ENCODE data around the gene PPARA. TPM values are rescaled to one million over a fixed set of nuclear protein-coding genes. Genes with fewer than 3 reads are reported as not detected.

Gene PPARA
- total RNA-seq, result 10.8 and 15.5 TPM in 2 replicates

GRCh38 chr22:46150034-46150654, at the start of gene PPARA:
TSS of gene PPARA (plus strand) at chr22:46150526. CDS start at chr22:46198384, 47,858 bp downstream.

GRCh38 chr22:46250035-46250782, 99.9 kb downstream of the PPARA start, which contains the start of gene CDPF1:
TSS of gene CDPF1 (minus strand) at chr22:46250293. CDS start at chr22:46248284, 2,009 bp downstream.

GRCh38 chr22:46263216-46263590, 112.9 kb downstream of the PPARA start, which contains the start of gene PKDREJ:
TSS of gene PKDREJ (minus strand) at chr22:46263343. CDS start at chr22:46263322, 21 bp downstream.

GRCh38 chr22:46267431-46268279, 117.3 kb downstream of the PPARA start, which contains the start of gene TTC38:
TSS of gene TTC38 (plus strand) at chr22:46268008. CDS start at chr22:46268040, 32 bp downstream.

Other genes starting within 250 kb of the PPARA start
- gene WNT7B, start 173.4 kb upstream of the PPARA start, total RNA-seq, result not detected in 2 replicates
- 9.7 and 10.4 TPM in 2 replicates for gene CDPF1, start 99.8 kb downstream of the PPARA start, total RNA-seq
- under 0.01 TPM in 2 replicates for gene PKDREJ, start 112.8 kb downstream of the PPARA start, total RNA-seq
- gene TTC38, start 117.5 kb downstream of the PPARA start, total RNA-seq, result 20.3 and 21.1 TPM in 2 replicates
- 0.57 and 0.65 TPM in 2 replicates for gene GTSE1, start 146.3 kb downstream of the PPARA start, total RNA-seq
- gene TRMU, start 185.2 kb downstream of the PPARA start, total RNA-seq, result 26.5 and 30.6 TPM in 2 replicates